Mucosa of stomach (tissue), 1 donor: Measurements from ENCODE around the gene ARHGAP29.

Experiments used
- H3K27me3 ChIP-seq: one replicate; pipeline ENCODE4 v1.7.0; 2013; ENCODE audit warnings: mild to moderate bottlenecking, low read length; ENCODE audit not compliant: control insufficient read depth, insufficient read depth
- H3K36me3 ChIP-seq: one replicate; pipeline ENCODE4 v1.7.0; 2013; ENCODE audit warnings: low read length; ENCODE audit not compliant: control insufficient read depth, insufficient read depth
- H3K4me1 ChIP-seq: one replicate; pipeline ENCODE4 v1.7.0; 2013; ENCODE audit warnings: mild to moderate bottlenecking, low read length; ENCODE audit not compliant: control insufficient read depth, insufficient read depth
- H3K4me3 ChIP-seq: one replicate; pipeline ENCODE4 v1.7.0; 2013; ENCODE audit warnings: low read length
- H3K9ac ChIP-seq: one replicate; pipeline ENCODE4 v1.7.0; 2013; ENCODE audit warnings: mild to moderate bottlenecking, low read length, moderate library complexity
- H3K9me3 ChIP-seq: one replicate; pipeline ENCODE4 v1.7.0; 2013; ENCODE audit warnings: mild to moderate bottlenecking, low read length, moderate library complexity; ENCODE audit not compliant: control insufficient read depth
- donor health status: Pancreatic carcinoma.

Gene ARHGAP29

DNA sequence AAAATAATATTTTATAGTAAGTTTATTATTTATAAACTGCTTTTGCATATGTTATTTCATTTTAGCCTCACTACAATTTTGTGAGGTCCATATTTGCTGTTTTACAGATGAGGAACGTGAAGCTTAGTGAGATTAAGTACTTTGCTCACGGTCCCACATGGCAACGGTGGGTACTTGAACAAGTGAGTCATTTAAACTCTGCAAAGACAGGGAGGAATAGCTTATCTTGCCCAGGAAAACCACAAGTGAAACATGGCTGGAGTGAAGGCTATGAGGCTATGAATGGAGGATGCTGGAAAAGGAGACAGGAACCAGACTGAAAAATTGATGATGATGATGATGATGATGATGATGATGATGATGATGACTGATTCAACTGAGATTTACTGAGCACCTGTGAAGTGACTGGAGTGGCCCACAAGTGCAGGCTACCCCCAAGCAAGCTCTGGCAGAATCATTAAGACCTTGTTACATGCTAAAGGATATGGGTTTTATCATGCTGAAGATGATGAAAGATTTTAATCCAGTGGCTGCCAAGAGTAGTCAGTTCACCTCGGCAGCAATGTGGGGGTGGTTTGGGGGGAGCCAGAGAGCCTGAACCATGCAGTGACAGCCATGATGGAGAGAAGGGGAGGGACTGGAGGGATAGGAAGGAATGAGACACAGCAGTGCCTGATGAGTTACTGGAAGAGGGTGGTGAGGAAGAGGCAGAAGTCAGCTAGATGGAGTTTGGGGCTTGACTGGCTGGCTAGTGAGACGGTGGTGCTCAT lies 115.0 kb downstream of the ARHGAP29 start:
- Histone ChIP-seq H3K36me3 (no peaks in the 10 kb centered on the region), H3K27me3 (no peaks in the 10 kb centered on the region), H3K9ac (no peak overlapping the region), H3K9me3 (no peaks in the 10 kb centered on the region), H3K4me3 (no peak overlapping the region), H3K4me1 (no peaks in the 10 kb centered on the region)
